Renal cortical epithelial cell (primary cell): ENCODE results near the gene UBA1. TPM values are rescaled to one million over a fixed set of nuclear protein-coding genes. Genes with fewer than 3 reads are reported as not detected.

ENCODE experiments used
- DNase-seq: peaks from one replicate; pipeline ENCODE4 v3.0.0-alpha.2; 2011; ENCODE audit warnings: low read depth
- total RNA-seq: library from RNA; depleted of rRNA; stranded (reverse); fragments of >200 nt; gene quantifications from 2 replicates; pipeline ENCODE4 v1.2.3, GENCODE V29; 2014

Gene UBA1
- total RNA-seq, 1 donor from 2014 or later, result 280 TPM

DNA sequence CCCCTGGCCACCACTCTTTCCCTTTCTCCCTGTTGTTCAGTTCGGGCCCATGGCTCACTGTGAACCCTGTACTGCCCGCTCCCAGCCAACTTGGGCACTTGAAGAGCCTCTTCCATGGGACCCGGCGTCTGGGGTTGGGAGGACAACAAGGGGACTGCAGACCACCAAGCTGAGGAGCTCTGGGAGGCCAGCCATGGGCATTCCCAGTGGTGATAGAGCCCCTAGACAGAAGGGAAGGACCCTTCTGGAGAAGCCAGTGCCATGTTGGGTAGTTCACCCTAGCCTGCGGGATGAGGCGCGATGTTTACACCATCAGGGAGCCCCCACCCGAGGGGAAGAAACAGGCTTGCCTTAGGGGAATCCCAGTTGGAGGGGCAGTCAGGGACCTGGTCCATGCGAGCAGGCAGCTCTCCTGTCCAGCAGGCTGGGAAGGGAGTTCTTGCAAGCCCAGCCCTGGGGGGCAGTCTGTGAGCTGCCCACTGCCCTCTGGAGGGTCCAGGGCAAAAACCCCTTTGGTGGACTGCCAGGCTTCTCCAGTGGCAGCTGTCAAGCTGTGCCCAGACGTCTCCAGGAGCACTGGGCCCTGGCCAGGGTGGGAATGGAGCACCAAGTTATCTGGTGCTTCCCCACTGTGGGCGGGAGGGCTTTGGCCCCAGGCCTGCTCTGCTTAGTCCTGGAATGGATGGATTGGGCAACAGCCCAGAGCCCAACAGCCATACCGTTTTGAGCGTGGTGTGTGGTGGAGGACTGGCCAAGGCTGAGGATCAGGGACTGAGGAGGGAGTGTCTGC lies 23.7 kb upstream of the UBA1 start:
- peak; percentile 13 for DNase-seq

DNA sequence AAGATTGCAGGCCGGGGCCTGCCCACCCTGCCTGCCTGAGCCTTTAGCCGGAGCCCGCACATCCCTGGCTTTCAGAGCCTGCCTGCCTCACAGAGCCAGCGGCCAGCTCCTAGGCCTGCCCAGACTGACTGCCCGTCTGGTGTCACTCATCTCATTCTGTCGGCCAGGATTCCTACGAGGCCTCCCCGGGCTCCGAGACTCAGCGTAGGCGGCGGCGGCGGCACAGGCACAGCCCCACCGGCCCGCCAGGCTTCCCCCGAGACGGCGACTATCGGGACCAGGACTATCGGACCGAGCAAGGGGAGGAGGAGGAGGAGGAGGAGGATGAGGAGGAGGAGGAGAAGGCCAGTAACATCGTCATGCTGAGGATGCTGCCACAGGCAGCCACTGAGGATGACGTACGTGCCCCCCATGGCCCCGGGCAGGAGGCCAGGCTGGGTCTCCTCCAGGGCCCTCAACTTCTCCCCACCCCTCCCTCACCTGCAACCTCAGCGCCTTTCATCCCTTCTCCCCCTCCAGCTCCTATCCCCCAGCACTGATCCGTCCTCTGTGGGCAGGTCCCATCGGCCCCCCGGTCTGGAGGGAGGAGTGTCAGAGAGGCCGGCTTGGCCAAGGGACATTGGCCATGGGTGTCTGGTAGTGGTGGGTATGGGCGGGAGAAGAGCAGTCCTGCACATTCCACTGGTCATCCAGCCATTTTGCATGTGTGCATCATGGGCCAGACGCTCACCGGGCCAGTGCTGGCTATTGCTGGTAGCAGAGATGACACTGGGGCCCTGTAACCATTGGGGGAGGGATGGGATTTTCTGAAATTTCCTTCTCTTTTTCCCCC lies 22.6 kb upstream of the UBA1 start:
- DNase-seq, result no peak

DNA sequence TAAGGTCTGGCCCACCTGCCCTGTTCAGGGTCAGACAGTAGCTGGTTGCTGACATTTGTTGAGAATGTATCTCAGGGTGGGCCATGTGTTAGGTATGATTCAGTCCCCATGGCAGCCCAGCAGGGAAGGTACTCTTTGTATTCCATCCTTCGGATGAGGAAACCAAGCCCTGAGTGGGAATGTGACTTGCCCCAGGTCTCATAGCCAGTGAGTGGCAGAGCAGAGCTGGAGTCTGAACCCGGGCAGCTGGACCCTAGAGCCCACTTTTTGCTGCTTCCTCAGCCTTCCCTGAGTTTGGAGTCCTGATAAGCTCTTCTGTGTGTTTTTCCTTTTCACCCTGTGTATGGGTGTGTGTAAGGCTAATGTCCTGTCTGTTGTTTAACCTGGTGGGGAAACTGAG lies 21.6 kb upstream of the UBA1 start:
- no peak for DNase-seq

DNA sequence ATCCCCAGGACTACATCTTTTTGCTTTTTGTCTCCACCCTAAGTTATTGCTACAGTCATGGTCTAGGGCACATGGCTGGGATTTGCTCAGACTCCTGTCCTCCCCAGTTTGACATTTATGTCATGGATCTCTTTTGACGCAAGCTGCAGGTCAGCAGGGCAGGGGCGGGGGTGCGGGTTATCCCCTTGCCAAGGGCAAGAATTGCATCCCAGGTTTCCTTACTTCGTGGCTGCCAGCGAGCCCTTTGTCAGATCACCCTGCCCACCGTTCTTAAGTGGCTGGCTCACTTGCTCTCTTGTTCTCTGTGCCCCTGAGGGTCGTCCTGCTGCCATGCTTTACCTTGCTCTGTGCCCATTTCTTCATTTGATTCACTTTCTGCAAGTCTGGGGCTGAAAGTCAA lies 21.1 kb upstream of the UBA1 start:
- no peak for DNase-seq

DNA sequence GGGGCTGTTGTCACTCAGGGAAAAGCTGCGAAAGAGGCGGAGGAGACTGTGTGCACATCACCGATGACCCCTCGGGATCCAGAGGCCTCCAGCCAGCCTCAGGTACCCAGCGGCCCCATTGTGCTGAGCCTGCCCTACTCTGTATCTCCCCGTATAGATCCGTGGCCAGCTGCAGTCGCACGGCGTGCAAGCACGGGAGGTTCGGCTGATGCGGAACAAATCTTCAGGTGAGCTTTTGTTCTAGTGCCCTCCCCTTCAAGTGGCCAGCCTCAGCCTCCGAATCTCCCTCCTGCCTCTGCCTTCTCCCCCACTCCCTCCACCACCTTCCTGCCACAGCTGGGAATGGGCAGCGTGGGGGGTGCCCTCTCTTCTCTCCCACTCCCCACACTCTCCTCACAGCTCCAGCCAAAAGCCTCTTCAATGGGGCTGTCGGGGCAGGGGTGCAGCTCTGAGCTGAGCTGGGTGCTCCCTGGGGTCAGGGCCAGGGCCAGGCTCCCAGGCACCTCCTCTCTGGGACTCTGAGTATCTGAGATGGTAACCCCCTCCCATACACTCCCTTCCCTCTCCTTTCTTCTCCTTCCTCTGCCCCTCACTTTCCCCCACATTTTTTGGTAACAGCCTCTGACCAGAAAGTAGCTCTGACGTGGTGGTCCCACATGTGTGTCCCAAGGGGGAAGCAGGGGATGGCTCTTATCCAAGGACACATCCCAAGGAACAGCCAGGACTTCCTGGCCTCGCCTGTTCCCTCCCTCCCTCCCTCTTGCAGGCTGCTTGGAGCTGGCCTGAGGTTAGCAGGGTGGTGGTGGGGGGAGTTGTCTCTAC lies 20.4 kb upstream of the UBA1 start:
- DNase-seq, result no peak

DNA sequence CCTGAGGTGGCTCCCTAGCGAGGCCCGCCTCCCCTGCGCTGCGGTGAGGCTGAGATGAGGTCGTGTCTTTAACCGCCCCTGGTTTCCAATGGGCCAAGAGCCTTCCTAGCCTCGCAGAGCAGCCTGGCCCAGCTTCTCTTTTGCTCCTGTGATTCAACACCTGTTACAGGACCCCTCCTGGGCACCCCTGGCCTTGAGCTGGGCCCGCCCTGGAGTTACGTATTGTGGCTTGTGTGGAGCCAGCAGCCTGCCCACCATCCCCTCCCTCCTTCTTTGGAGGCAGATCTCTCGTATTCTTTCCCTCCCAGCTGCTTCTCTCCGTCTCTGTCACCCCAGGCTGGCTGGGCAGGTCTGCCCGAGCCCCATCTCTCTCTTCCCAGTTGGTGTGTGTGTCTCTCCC lies 19.3 kb upstream of the UBA1 start:
- no peak for DNase-seq

DNA sequence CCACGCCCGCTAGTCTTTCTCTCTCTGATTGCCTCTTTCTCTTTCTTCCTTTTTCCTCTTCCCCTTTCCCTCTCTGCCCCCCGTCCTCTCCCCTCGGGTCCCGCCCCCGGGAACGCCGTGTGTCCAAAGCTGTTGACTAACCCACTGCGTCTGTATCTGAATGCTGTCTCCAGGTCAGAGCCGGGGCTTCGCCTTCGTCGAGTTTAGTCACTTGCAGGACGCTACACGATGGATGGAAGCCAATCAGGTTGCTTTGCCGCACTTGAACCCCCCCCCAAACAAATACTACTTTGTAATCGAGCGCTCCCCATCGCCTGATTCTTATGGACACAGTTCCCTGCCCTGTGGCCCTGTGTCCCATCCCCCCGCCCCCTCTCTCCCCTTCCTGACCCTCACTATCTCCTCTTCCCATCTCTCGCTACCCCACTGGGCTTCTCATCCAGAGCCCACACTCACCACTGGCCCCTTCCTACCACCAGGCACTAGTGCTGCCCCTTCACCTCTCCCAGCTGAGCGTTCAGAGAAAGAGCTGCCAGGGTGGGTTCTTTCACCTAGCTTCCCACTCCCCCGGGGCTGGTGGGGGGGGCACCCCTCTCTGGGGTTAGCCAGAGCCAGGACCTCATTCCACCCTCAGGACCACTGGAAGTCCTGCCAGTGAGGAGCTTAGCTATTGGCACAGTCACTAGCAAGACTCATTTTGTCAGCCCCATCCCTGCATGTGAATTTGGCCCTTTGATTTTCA lies 18.6 kb upstream of the UBA1 start:
- no peak for DNase-seq

DNA sequence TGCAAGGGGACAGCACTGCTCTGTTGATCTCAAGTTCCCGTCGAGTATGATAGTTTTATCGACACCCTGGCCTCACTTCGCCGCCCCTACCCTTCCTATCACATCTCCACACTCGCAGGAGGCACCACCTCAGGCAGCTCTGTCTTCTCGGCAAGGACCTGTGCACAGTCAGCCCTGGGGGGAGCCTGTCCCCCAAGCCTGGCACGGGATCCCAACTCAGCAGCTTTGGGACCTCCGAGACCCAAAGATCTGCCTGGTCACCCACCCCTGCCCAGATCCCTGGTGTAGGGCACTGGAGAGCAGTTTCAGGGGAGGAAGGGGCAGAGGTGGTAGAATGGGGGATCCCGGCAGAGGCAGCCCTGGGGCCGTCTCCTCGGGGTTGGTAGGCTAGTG lies 18.0 kb upstream of the UBA1 start:
- DNase-seq, result no peak

DNA sequence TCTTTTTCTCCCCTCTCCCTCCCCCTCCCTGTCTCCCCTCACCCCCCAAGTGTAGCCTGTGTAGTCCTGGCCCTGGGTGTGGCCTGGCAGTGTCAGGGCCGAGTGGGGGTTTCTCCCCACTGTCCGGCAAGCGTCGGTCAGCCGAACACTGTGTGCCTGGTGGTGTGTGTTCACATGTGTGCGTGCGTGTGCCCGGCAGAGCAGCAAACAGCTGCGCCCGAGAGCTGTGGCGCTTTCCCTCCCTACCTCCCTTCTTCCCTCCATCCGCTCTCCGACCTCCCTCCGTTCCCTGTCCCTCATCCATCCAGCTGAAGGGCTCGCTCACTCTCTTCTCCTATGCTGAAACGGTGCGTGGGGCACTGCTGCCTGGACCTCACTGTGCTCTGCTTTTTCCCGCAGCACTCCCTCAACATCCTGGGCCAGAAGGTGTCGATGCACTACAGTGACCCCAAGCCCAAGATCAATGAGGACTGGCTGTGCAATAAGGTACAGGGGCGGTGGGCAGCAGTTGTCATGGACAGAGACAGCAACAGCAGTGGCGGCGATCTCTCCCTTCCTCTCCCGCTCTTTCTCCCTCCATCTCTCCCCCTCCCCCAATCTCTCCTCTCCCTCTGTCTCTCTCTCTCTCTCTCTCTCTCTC lies 17.4 kb upstream of the UBA1 start:
- DNase-seq, result no peak

DNA sequence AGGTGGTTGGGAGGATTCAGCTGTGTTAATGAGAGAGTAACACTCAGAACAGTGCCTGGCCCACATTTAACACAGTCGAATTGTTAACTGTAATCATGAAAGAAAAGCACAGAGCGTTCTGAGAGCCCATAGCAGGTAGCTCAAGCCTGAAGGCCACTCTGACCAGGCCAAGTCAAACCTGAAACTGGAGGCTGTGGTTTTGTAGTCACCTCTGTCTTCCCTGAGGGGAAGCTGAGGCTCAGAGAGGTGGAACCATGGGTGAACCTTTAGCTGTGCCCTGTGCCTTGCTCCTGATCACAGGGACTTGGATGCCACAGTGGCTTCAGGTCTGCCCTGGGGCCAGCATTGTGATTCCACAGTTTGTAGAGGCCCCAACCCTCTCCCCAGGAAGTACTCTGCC lies 16.6 kb upstream of the UBA1 start:
- no peak for DNase-seq

DNA sequence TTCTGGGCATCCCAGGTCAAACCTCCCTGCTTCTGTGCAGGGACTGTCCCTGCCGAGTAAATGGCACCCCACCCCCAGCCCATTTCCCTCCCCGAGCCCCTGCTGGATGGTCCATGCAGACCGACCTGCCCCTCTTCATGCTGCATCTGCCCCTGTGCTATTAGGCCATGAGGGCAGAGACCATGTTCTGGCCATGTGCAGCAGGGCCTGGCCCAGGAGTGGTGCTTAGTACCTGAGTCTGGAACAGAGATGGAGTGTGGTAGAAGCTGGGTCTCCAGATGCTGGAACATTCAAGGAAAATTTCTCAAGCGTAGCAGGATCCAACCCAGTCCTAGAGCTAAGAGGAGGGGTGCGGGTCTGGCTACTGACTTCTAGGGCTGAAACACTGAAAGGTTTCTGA lies 15.3 kb upstream of the UBA1 start:
- no peak for DNase-seq

DNA sequence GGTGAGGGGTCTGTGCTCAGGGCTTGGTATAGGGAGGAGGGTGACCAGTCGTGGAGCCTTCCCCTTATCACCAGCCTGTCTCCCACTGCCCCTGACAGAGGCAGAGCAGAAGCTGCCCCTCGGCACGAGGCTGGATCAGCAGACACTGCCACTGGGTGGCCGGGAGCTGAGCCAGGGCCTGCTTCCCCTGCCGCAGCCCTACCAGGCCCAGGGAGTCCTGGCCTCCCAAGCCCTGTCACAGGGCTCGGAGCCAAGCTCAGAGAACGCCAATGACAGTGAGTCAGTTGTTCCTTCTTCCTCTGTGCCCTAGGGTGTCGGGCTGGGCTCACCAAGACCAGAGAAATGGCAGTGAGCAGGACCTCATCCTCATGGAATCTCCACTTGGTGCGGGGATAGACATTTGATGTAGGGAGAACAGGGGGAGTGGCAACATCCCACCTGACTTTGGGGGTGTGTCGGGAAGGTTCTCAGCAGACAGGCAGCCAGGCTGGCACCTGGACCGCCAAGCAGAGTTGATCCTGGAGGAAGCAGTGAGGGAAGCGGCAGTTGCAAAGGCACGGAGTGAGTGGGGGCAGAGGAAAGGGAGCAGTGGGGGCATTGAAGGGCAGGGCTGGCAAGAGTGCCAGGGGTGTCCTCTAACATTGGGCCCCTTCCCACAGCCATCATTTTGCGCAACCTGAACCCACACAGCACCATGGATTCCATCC lies 14.3 kb upstream of the UBA1 start:
- DNase-seq, result no peak

DNA sequence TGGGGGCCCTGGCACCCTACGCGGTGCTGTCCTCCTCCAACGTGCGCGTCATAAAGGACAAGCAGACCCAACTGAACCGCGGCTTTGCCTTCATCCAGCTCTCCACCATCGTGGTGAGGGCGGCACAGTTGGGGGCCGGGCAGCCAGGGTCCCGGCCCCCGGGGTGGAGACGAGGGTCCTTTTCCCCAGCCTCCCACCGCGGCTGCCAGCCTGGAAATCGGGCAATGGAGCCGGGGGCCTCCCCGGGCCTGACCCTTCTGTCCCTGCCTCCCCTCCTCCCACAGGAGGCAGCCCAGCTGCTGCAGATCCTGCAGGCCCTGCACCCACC lies 13.7 kb upstream of the UBA1 start:
- no peak for DNase-seq

DNA sequence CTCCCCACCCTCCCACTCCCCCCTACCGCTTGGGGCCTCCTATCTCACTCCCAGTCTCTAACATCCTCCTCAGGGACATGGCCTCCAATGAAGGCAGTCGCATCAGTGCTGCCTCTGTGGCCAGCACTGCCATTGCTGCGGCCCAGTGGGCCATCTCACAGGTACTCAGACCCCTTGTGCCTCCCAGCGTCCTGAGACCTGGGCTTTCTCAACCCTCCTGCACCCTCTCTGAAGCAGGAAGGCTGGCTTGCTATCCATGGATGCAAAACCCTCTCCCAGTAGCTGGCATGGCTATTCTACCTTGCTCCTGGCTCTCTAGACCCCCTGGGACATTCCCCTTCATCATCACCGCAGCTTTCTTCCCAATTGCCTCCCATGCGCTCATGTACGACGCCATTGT lies 13.3 kb upstream of the UBA1 start:
- no peak for DNase-seq

DNA sequence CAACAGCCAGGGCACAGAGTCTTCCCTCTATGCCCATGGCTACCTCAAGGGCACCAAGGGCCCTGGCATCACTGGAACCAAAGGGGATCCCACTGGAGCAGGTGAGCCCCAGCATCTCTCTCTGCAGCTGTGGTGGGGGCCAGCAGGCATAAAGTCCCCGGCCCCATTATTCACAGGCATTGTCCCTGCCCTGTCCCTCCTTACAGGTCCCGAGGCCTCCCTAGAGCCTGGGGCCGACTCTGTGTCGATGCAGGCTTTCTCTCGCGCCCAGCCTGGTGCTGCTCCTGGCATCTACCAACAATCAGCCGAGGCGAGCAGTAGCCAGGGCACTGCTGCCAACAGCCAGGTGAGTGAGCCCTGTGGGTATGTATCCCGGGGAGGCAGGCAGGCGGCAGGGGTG lies 12.3 kb upstream of the UBA1 start:
- DNase-seq, result no peak

DNA sequence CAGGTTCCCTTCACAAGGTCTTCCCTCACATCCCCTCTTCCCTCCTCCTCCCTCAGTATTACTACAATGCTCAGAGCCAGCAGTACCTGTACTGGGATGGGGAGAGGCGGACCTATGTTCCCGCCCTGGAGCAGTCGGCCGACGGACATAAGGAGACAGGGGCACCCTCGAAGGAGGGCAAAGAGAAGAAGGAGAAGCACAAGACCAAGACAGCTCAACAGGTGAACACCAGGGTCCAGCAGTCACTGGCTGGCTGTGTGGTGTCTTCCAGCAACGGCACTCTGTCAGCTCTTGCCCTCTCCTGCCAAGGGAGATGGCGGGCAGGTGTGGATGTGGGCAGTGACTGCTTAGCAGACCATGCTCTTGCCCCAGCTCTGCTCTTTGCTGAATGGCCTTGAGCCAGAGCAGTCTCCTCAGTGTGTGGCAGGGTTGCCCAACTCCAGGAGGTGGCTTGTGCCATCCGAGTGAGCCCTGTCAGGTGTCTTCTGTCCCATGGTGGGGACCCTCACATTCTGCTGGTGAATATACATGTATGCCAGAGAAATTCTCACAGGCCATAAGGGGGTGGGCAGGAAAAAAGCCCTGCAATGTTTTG lies 11.4 kb upstream of the UBA1 start:
- DNase-seq, result no peak

DNA sequence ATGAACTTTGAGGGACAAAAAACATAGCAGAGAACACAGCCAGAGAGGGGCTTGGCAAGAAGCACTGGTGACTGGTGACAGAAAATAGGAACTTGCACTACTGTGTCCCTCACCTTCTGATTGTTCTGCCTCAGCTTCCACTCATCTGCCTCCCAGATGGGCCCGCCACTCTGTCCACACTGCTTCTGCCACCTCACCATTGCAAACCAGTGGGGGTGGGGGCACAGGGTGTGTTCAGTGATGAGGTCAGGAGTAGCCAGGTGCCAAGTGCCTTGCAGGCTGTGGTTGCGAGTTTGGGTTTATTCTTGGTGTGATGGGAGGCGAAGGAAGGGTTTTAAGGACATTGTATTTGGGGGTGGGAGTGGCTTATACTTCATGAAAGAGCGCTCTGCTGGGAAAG lies 9.1 kb upstream of the UBA1 start:
- no peak for DNase-seq

DNA sequence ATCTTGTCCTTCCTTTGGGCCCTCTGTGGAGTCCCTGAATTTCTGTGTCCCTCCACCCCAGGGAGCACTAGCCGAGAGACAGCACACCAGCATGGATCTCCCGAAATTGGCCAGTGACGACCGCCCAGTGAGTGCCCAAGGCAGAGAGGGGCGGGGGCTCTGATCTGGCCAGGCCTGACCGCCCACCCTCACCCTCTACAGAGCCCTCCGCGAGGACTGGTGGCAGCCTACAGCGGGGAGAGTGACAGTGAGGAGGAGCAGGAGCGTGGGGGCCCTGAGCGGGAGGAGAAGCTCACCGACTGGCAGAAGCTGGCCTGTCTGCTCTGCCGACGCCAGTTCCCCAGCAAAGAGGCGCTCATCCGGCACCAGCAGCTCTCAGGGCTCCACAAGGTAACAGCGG lies 8.4 kb upstream of the UBA1 start:
- no peak for DNase-seq

DNA sequence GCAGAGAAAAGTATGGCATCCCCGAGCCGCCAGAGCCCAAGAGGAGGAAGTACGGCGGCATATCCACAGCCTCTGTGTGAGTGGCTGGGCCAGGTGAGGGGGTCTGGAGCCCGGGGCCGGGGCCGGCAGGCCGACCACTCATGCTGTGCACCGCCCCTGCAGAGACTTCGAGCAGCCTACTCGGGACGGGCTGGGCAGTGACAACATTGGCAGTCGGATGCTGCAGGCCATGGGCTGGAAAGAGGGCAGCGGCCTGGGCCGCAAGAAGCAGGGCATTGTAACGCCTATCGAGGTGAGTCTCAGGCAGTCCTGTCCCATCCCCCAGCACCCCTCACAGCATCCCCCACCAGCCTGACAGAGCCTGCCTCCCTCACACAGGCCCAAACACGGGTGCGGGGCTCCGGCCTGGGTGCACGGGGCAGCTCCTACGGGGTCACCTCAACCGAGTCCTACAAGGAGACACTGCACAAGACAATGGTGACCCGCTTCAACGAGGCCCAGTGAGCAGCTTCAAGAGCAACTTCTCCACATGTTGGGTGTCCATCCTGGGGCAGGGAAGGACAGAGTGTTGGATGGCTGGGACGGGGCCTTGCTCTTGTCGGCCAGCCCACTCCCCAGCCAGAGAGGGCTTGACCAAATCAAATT lies 7.4 kb upstream of the UBA1 start:
- DNase-seq, result no peak

DNA sequence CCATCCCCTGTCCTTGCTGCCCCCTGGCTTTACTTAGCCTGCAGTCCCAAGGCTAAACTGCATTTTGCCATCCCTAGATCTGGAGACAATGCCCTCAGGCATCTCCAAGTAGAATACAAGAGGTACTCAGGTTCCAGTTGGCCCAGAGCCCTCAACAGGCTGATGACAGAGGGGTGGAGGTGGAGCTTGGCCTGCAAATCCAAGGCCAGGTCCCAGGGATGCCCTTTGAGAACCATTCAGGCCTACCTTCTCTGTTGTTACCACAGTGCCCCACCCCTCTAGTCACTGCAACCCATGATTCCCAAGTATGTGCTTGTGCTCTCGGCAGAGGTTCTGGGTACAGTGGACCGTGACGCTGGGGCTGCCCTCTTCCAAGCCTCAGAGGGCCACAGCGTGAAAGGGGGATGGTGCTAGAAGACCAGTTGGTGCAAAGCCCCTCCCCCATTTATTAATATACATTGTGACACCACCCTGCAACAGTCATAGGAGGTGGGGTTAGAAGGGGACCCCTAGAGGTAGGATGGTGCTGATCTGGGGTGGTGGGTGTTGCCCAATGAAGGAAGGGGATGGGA lies 6.4 kb upstream of the UBA1 start:
- DNase-seq, result peak; percentile 77
